ENCODE measurements around the gene UVSSA. TPM values are rescaled to one million over a fixed set of nuclear protein-coding genes. Genes with fewer than 3 reads are reported as not detected.

UVSSA gene
- total and polyA plus RNA-seq, 9 of the 15 experiments (the other 6 are each of a cell fraction or from before 2014, with no cell fraction given), result 0.21 to 14.6 (median 3.3) TPM

GRCh38 chr4:1347410-1347864 is 429 bp downstream of the UVSSA start (continued):
- no peak for TF ChIP-seq MCM2 (IDR thresholded peaks at IDR 0.05; ENCODE audit: low read depth)
- no peak for TF ChIP-seq SMARCB1 (IDR thresholded peaks at IDR 0.05; ENCODE audit: insufficient read length, low read depth)
- no peak for TF ChIP-seq ZNF583 (CRISPR knock-in tag; IDR thresholded peaks at IDR 0.05)
- peak; percentile 34; the same call in 1 of the 2 replicates for TF ChIP-seq REST (IDR thresholded peaks at IDR 0.05; ENCODE audit: borderline replicate concordance)
- TF ChIP-seq REST (CRISPR knock-in tag; IDR thresholded peaks at IDR 0.05; ENCODE audit: low read depth), result 0 out of 2 replicates have a peak, but pooled peaks have one; percentile 65
- TF ChIP-seq KAT8 (IDR thresholded peaks at IDR 0.05; ENCODE audit: low read depth), result no peak
- TF ChIP-seq RBFOX2 (IDR thresholded peaks at IDR 0.05; ENCODE audit: low read depth, low read length), result peak; percentile 78
- no peak for TF ChIP-seq ILK (tag; IDR thresholded peaks at IDR 0.05; ENCODE audit: borderline replicate concordance, low read depth)
- no peak for TF ChIP-seq ZNF133 (CRISPR knock-in tag; IDR thresholded peaks at IDR 0.05)
- TF ChIP-seq HDAC1 (IDR thresholded peaks at IDR 0.05), result peak in 1 of 2 experiments; percentile 76; a peak in 2 of 4 replicates
- no peak for TF ChIP-seq ZMIZ1 (IDR thresholded peaks at IDR 0.05; ENCODE audit: low read depth in 2 of 2, low read length in 2 of 2)
- TF ChIP-seq HNRNPLL (IDR thresholded peaks at IDR 0.05; ENCODE audit: low read depth, low read length, poor library complexity, severe bottlenecking), result peak; percentile 24
- no peak; the same call in 1 of the 2 replicates for TF ChIP-seq FOXP4 (CRISPR knock-in tag; IDR thresholded peaks at IDR 0.05; ENCODE audit: borderline replicate concordance)
- TF ChIP-seq ETV1 (tag; conservative IDR thresholded peaks at IDR 0.05; ENCODE audit: low read depth), result 0 out of 2 replicates have a peak, but pooled peaks have one; percentile 19

Data from K562 (cell line).